HG03064 (cell line): Measurements from ENCODE around the gene AZU1.
"Not testable (repeated sequence)": the region's sequence is repeated elsewhere in the genome, so short reads cannot be mapped to it uniquely, and the experiment has no call there.

Experiments used
- ATAC-seq: cut with Tn5 transposase; IDR thresholded peaks from one replicate; pipeline ENCODE4 v1.9.1; 2021; ENCODE audit warnings: low read depth; ENCODE audit not compliant: unreplicated experiment

The AZU1 gene

DNA sequence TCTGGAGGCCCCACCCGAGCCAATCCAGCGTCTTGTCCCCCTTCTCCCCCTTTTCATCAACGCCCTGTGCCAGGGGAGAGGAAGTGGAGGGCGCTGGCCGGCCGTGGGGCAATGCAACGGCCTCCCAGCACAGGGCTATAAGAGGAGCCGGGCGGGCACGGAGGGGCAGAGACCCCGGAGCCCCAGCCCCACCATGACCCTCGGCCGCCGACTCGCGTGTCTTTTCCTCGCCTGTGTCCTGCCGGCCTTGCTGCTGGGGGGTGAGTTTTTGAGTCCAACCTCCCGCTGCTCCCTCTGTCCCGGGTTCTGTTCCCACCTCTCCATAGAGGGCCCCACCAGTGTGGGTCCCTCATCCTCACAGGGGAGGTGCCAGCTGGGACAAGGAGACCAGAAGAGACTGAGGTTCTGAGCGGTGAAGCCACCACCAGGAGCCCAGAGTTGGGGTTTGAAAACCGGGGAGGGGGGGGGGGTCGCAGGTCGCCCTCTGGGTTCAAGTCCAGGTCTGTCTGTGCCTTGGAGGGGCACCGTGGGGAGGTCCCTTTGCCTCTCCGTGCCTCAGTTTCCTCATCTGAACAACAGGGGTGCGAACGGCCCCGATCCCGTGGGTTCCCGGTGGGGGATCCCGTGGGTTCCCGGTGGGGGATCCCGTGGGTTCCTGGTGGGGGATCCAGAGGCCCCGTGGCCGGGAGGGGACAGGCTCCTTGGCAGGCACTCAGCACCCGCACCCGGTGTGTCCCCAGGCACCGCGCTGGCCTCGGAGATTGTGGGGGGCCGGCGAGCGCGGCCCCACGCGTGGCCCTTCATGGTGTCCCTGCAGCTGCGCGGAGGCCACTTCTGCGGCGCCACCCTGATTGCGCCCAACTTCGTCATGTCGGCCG lies 24.7 kb downstream of the AZU1 start, which contains the start of gene ELANE:
Gene ELANE (plus strand): TSS at position 168 of the 878 bp plus-strand sequence. CDS start 26 bp downstream, at position 194.
- ATAC-seq = no peak

GRCh38 chr19:853014-853585 lies 25.5 kb downstream of the AZU1 start:
- ATAC-seq = no peak

GRCh38 chr19:853614-854220 lies 26.1 kb downstream of the AZU1 start:
- not testable (repeated sequence) for ATAC-seq

- ATAC-seq = no peak
Observed at GRCh38 chr19:854549-854948, 26.9 kb downstream of the AZU1 start.

DNA sequence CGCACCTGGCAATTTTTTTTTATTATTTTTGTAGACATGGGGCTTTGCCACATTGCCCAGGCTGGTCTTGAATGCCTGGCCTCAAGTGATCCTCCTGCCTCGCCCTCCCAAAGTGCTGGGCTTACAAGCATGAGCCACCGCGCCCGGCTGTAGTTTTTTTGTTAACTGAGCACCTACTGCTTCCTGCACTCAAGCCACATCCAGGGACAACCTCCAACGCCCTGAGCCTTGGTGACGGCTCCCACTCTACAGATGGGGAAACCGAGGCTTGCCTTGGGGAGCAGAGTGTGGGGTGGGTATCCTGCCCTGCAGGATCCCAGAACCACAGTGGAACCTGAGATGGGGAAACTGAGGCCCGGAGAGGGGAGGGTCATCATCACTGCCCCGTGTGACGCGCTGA lies 27.5 kb downstream of the AZU1 start:
- ATAC-seq = no peak

GRCh38 chr19:855566-856120 lies 28.0 kb downstream of the AZU1 start:
- ATAC-seq = no peak

- no peak for ATAC-seq
Observed at GRCh38 chr19:858284-858683, 30.6 kb downstream of the AZU1 start.

- ATAC-seq = no peak
Observed at GRCh38 chr19:858868-859843, 31.5 kb downstream of the AZU1 start, which contains the start of gene CFD. Gene CFD, plus strand, starts transcription at chr19:859664. Its CDS starts 26 bp downstream, at chr19:859690.

DNA sequence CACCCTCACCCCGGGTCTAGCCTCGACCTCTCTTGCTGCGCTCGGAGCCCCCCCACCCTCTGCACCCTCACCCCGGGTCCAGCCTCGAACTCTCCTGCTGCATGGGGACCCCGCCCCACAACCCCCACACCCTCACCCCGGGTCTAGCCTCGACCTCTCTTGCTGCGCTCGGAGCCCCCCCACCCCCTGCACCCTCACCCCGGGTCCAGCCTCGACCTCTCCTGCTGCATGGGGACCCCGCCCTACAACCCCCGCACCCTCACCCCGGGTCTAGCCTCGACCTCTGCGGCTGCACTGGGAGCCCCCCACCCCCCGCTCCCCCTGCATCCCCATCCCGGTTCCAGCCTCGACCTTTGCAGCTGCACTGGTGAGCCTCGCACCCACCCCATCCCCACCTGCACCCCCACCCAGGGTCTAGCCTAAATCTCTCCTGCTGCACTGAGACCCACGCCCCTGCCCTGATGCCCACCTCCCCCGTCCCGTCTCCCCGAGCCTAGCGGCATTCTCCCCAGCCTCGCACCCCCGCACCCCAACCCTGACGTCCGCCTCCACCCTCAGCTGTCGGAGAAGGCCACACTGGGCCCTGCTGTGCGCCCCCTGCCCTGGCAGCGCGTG lies 33.6 kb downstream of the AZU1 start:
- no peak for ATAC-seq

DNA sequence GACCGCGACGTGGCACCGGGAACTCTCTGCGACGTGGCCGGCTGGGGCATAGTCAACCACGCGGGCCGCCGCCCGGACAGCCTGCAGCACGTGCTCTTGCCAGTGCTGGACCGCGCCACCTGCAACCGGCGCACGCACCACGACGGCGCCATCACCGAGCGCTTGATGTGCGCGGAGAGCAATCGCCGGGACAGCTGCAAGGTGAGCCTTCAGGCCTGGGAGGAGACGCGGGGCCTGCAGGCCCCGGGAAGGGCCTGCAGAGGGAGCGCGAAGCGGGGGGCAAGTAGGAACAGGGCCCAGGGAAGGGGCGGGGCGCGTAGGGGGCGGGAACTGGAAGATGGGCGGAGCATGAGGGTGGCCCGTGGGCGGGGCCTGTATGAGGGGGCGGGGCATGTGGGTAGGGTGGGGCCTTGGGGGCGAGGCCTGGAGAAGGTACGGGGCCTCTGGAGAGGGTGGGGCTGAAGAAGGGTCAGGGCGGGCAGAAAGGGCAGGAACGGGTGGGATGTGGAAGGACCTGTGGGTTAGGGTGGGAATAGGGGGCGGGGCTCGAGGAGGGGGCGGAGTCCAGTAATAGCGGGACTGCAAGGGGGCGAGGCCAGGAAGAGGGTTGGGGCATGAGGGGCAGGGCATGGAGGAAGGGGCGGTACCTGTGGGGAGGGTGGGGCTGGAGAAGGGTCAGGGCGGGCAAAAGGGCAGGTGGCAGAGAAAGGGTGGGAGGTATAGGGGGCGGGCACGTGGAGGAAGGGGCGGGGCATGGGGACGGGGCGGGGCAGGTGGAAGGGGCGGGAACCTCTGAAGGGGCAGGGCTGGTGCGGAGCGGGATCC lies 34.3 kb downstream of the AZU1 start:
- no peak for ATAC-seq

GRCh38 chr19:862581-863314 lies 35.1 kb downstream of the AZU1 start:
- no peak for ATAC-seq

DNA sequence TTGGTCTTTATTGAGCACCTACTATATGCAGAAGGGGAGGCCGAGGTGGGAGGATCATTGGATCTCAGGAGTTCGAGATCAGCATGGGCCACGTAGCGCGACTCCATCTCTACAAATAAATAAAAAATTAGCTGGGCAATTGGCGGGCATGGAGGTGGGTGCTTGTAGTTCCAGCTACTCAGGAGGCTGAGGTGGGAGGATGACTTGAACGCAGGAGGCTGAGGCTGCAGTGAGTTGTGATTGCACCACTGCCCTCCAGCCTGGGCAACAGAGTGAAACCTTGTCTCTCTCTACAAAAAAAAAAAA lies 35.6 kb downstream of the AZU1 start:
- ATAC-seq = no peak

- no peak for ATAC-seq
Observed at GRCh38 chr19:866769-867300, 39.2 kb downstream of the AZU1 start.

- ATAC-seq = no peak
Observed at GRCh38 chr19:867301-867793, 39.7 kb downstream of the AZU1 start.

GRCh38 chr19:867855-868457 lies 40.3 kb downstream of the AZU1 start:
- ATAC-seq = no peak

DNA sequence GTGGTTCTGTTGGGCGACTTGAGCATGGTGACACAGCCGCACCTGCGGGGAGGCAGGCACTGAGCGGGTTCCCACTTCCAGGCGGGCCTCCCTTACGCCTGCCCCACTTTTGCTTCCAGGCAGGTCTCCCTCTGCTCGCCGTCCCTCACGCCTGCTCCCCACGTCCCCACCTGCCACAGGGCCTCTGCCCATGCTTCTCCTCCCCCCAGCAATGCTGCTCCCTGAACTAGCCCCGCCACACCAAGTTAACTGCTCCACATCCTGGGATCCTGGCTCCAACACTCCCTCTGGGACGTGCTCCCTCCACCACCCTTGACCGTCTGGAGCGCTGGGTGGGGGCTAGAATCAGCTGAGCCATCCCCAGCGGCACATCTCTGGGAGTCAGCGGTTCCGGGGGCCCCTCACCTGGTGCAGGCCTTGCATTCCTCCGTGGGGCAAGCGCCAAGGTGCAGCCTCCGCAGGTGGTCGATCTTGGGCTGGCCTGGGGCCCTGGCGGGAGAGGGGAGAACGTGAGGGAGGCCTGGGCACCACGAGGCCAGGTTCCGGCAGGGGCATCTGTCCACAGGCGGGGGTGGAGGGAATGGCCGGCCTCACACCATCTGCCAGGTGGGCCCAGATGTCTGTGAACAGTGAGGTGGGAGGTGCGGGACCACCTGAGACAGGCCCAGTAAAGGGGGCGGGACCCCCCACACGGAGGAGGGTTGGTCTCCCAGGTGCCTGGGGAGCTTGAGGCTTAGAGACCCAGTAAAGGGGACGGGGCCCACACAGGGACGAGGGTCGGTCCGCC lies 41.0 kb downstream of the AZU1 start:
- ATAC-seq = no peak
